HG03175 (cell line): Measurements from ENCODE around the gene MUC6.

ENCODE experiments used
- ATAC-seq: cut with Tn5 transposase; IDR thresholded peaks from one replicate; pipeline ENCODE4 v1.9.1; 2021; ENCODE audit warnings: mild to moderate bottlenecking, moderate library complexity; ENCODE audit not compliant: unreplicated experiment

Gene MUC6

DNA sequence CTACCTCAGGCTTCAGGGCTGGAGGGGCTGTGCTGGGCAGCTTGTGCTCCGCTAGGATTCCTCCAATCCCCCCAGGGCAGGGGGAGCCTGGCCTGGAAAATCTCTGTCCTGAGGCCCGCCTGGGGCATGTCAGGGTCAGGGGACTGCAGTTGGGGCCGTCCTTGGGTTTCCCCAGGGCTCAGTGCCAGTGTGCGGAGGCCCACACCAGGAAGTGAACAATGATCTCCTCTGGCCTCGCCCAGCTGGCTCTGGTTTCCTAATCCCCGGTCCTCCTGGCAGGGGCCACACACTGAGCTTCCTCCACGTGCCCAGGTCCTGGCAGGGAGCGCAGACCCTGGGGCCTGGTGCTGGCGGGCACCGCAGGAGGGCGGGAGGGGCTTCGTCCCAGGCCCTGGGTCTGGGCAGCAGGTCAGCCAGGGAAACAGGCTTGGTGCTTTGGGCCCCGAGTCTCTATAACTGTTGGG is 36.8 kb upstream of the MUC6 start:
- no peak for ATAC-seq

DNA sequence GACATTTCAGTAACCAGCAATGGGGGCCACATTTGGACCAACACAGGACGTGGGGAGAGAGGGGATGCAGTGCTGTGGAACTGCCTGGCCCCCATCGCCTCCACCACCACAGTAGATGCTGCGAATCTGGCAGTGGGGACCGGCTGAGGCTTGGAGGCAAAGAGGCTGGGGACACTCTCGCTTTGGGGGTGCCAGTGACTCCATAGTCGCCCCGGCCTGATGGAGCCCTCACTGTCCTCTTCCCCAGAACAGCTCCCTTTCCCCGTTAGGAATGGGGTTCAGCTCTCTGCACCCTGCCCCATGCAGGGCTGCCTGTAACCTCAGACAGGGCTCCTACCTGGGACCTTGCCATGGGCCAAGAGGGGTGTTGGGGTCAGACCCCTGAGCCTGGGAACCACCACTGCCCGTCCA is 36.3 kb upstream of the MUC6 start:
- ATAC-seq = no peak

- ATAC-seq = no peak
Measured at GRCh38 chr11:1072116-1072820, 35.8 kb upstream of the MUC6 start.

- ATAC-seq = no peak
Measured at GRCh38 chr11:1071571-1072115, 35.1 kb upstream of the MUC6 start.

DNA sequence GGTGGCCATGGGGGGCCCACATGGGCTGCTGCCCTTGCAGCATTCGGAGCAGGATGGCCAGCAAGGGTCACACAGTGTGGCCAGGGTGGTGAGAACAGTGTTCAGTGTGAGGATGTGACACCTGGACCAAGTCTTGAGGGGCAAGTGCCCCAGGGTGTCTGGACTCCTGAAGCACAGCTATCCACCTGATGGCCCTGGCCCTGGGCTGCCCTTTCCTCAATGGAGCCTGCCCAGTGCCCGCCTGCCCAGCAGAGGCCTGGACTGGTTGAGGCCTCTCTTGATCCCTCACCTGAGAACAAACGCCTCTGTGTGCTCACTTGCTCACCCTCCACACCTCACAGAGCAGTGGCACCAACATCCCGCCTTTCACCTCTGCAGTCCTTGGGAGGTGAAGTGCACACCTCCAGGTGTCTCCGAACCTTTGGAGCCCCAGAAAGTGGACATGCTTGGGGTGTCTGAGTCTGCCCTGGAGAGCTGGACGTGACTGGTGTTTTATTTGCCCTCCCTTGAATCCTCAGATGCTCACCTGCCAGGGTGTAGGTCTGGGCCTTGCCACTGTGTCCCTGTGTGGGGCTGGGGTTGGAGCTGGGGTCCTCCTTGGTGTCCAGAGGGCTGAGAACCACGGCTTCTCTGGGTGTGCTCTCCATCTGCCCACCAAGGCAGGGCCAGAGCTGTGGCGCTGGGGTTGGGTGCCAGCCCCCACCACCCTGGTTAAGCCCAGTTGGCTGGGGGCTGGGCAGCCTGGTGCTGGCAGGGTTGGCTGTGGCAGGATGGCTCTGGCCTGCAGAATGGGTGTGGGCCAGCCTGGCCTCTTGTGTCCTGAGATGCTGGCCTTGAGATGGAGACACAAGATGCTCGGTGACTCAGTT is 34.3 kb upstream of the MUC6 start:
- no peak for ATAC-seq

GRCh38 chr11:1069740-1070139 is 33.2 kb upstream of the MUC6 start:
- no peak for ATAC-seq

DNA sequence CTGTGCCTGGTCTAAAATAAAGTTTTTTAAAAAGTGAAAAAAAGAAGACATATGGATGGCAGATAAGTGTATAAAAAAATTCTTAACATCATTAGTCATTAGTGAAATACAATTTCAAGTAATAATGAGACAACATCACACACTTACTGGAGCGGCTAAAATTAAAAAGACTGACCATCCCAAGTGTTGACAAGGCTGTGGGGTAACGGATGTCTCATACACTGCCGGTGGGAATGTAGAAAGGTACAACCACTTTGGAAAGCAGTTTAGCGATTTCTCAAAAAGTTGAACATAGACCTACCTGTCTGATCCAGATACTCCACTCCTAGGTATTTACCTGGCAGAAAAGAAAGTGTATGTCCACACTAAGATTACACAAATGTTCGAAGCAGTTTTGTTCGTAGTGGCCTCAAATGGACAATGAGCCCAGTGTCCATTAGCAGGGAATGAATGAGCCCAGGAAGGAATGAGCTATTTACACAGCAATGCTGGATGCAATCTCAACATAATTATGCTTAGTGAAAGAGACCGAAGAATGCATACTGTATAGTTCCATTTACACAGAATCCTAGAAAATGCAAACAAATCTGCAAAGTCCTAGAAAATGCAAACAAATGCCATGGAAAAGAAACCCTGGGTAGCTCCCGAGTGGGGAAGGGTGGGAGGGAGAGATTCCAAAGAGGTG is 31.4 kb upstream of the MUC6 start:
- ATAC-seq = no peak

DNA sequence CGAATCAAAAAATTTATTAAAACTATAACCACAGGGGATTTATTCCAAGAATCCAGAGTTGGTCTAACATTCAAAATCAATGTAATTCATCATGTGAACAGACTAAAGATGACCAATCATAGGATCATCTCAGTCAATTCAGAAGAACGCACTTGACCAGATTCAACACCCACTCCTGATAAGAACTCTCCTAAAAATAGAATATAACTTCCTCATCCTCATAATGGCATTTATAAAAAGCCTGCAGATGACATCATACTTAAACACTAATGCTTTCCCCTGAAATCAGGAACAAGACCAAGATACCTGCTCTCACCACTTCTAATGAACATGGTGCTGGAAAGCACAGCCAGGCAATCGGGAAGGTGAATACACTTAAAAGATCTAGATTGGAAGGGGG is 27.6 kb upstream of the MUC6 start:
- ATAC-seq = no peak

- no peak for ATAC-seq
Measured at GRCh38 chr11:1062075-1062820, 25.7 kb upstream of the MUC6 start.

DNA sequence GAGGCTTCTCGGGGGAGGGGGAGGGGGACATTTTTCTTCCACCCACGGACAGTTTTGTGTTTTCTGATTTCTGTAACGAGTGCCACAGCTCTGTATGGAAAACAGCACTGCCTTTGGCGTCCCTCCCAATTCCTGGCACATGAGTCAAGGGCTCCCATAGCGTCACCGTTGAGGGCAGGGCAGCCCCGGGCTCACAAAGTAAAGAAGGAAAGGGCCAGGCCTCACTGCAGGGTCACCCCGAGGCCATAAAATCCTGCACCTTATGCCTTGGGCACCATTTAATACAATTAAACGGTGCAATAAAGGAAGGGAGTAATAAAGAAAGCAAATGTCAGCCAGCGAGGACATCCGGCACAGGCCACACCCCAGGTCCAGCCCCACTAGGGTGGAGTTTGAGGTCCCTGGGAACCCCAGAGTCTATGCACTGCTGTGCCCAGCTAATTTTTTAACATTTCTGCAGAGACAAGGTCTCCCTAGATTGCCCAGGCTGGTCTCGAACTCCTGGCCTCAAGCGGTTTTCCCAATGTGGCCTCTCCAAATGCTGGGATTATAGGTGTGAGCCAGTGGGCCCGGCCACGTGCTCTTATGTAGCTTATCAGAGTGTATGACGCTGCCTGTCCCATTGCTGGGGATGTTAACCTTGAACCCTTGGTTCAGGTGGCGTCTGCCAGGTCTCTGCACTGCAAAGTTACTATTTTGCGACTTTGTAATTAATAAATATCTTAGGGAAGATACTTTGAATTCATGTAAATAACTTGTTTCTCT is 24.5 kb upstream of the MUC6 start:
- no peak for ATAC-seq

- no peak for ATAC-seq
Measured at GRCh38 chr11:1060410-1060809, 23.9 kb upstream of the MUC6 start.

DNA sequence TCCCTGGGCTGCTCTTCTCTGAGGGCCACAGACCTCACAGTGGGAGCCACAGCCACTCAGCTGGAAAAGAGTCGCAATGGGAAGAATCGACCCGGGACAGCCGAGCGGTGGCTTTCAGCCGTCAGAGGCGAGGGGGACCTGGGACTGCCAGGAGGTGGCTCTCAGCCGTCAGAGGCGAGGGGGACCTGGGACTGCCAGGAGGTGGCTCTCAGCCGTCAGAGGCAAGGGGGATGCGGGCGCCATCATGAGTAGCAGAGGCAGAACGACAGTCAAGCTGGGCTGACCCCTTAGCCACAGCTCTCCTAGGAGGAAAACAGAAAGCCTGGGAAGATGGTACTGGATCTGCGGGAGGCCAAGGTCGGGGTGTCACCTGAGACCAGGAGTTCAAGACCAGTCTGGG is 23.2 kb upstream of the MUC6 start:
- ATAC-seq = no peak

GRCh38 chr11:1057806-1058205 is 21.3 kb upstream of the MUC6 start:
- no peak for ATAC-seq

- no peak for ATAC-seq
Measured at GRCh38 chr11:1055990-1056771, 19.7 kb upstream of the MUC6 start.

DNA sequence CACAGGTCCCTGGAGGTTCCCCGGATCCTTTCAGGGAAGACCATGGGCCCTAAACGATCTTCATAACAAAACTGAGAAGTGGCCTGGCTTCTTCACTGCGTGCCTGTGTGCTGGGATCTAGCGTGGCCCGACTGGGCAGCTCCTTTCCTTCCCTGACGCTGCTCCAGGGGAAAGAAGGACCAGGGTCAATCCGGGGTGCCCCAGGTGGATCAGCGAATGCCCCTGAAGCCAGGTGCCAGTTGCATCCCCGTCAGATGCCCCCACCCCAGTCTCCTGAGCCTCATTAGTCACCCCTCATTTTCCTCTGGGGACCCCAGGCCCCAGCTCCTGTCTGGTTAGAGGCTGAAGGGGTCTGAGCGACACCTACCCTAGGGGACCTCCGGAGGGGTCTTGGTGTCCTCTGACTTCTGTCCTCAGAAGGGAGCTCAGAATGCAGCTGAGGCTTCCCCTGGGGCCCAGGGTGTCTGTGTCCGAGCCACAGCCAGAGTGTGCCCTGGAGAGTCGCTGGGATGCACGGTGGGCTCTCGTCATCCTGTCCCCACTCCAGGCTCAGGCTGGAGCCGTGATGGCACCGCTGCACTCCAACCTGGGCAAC is 18.7 kb upstream of the MUC6 start:
- ATAC-seq = no peak

DNA sequence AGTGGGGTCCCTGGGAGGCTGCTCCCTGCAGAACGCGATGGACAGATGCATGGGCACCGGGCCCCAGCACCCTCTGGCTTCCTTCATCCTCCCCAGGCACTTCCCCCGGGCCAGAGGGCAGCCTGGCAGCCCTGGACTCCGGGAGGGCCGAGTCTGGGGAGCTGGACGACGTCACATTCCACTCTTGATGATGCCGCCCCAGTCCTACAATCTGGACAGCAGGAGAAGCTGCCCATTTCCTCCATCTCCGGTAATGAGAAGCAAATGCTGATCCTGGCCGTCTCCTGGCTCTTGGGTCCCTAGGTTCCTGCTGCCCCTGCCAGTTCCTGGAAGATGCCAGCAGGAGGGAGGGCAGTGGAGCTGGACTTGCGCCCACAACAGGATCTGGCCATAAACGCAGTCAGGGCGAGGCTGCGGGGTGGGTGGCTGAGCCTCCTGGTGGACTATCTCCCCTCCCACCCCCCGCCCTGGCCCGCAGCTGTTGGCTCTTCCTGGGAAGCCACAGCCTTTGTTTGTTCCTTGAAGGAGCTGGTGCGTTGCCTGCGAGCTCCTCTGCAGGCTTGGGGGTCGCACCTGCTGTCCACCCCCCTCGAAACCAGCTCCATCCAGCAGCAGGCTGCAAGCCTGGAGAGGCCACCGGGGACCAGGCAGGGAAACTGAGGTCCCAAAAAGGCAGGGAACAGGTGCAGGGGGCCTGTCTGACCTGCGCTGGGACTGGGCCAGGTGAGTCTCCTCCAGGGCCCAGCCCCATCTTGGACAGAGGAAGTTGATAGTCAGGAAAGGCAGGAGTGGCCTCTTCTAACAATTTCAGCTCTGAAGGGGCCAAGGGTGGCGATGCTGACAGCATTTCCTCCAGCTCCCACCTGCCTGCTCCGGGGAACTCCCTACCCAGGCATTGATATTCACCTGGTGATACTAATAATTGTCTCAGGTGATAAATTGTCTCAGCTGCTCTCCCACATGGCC is 17.9 kb upstream of the MUC6 start:
- ATAC-seq = no peak

DNA sequence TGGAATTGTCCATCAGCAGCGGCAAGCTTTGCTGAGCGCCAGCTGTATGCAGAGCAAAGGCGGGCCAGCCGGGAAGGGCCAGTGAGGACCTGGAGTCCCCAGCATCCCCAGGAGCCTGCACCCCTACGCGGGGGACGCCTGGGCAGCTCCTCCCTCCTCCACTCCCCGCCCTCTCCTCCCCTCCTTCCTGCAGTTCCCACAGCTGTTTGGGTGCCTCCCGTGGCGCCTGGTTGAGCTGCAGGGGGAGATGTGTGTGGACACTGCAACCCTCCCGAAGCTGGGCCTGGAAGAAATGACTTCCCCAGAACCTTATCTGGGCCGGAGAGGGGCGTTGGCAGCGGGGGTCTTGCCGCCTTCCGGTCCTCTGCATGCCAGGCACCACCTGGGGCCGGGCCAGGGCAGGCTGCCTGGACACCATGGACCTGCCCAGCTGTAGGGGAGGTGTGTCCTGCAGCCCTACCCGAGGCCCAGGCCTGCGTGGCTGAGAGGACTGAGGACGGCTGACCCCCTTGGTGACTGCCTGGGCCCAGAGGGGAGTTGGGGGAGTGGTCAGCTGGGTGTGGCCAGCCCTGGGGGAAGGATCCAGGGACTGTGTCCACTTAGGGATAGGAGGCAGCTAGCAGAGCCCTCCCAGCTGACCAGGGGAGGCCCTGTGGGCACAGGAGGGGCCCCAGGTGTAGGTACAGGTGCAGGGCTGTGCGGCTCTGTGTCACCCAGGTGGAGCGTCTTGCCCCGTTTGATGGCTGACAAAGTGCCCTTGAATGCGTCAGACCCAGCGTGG is 16.8 kb upstream of the MUC6 start:
- ATAC-seq = no peak
